RKO (cell line): ENCODE results near the gene RASA3.
"Not testable (repeated sequence)": the region's sequence is repeated elsewhere in the genome, so short reads cannot be mapped to it uniquely, and the experiment has no call there.

ENCODE experiments used
- DNase-seq: peaks from one replicate; pipeline ENCODE4 v3.0.0-alpha.2; 2016; ENCODE audit warnings: low spot score

Gene RASA3

DNA sequence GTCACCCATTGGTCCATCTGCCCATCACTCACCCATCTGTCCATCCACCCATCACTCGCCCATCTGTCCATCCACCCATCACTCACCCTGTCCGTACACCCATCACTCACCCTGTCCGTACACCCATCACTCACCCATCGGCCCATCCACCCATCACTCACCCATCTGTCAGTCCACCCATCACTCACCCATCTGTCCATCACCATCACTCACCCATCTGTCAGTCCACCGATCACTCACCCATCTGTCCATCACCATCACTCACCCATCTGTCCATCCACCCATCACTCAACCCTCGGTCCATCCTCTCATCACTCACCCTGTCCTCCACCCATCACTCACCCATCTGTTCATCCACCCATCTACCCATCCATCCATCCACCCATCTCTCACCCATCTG lies 143.6 kb downstream of the RASA3 start:
- DNase-seq, result not testable (repeated sequence)

DNA sequence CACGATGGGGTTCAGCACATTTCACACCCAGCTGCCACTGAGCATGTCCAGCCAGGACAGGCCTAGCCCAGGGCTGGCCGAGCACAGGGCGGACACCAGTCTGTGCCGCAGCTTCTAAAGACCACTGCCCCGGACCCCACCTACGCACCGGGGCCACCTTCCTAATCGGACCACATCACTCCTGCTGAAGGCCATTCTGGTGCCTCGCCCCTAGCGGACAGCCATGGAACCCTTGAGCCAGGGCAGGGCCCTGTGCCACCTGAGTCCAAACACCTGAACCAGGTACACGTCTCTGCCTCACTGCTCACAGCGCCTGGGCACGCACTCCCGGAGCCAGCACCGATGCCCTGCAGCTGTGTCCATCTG lies 150.1 kb downstream of the RASA3 start:
- DNase-seq, result no peak

DNA sequence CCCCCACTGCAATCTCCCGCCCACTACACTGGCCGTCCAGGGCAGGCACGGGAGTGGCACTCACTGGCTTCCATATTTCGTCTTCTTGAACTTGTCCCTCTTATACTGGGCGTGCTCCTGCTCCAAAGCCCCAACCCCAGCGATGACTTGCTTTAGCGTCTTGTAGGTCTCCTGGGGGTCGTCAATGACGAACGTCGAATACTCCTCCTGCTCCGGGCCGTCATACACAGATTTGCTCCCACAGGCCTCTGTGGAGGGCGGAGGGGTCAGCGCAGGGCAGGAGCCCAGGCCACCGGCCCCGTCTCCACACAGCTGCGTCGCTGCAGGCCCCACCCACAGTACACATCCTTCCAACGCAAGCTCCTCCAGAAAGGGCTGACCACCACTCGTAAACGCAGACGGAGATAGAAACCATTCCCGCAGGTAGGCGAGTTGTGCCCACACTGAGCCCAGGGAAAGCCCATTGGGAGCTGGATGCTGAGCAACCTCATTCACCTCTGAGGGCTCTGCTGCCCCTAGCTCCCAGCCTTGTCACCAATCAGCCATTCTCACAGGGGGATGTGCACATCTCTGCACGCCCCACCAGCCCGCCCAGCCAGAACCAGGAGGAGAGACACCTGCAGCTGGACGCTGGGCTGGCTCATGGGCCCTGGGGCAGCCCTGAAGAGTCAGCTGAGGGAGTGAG lies 150.7 kb downstream of the RASA3 start:
- DNase-seq, result no peak

DNA sequence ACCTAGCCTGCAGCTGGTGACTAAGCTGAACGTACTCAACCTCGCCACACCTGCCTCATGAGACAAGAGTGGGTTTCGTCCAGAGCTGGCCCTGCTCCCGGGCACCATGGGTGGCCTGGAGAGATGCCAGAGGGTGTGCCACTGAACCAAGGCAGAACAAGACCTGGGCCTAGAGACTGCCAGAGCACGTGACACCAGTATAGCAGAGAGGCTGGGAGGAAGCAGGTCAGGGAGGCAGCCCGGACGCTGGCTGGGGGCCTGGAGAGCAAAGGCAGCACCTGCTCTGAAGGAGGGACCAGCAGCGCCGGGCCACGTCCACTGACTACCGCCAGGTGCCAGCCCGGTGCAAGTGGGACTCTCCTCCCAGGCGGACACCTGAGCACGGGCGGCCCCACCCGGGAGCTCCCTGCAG lies 151.2 kb downstream of the RASA3 start:
- no peak for DNase-seq

DNA sequence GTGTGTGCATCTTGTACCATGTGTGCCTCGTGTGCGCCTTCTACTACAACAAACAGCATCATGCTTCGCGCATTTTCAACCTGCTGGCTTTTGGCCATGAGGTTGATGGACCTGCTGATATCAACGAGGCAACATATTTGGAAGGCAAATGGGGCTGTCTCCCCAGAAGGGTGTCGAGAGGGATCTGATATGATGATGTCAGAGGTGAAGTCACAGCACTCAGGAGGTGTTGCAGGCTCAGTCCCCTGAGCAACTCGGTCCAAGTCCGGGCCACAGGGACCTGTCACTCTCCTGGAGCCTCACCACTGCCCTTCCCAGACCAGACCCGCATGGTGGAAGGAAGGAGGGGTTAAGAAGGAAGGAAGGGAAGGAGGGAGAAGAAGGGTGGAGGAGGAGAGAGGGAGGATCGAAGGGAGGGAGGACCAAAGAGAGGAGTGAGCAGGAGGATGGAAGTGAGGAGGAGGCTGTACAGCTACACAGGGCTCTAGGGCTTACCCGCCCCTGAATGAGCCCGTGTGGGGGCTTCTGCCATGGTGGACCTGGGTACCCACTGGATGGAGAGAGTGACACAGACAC lies 151.8 kb downstream of the RASA3 start:
- no peak for DNase-seq

DNA sequence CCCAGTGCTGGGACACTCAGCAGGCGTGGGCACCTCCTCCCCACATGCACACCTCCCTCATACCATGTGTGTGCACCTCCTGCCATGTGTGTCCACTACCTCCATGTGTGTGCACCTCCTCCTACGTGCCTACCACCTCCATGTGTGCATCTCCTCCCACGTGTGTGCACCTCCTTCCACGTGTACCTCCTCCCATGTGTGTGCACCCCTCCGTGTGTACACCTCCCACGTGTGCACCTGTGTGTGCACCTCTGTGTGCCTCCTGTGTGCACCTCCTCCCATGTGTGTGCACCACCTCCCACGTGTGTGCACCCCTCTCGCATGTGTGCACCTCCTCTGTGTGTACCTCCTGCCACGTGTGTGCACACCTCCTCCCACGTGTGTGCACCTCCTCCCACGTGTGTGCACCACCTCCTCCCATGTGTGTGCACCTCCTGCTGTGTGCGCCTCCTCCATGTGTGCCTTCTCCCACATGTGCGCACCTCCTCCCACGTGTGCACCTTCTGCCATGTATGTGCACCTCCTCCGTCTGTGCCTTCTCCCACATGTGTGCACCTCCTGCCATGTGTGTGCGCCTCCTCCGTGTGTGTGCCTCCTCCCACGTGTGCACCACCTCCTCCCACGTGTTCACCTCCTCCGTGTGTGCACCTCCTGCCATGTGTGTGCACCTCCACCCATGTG lies 152.5 kb downstream of the RASA3 start:
- no peak for DNase-seq

DNA sequence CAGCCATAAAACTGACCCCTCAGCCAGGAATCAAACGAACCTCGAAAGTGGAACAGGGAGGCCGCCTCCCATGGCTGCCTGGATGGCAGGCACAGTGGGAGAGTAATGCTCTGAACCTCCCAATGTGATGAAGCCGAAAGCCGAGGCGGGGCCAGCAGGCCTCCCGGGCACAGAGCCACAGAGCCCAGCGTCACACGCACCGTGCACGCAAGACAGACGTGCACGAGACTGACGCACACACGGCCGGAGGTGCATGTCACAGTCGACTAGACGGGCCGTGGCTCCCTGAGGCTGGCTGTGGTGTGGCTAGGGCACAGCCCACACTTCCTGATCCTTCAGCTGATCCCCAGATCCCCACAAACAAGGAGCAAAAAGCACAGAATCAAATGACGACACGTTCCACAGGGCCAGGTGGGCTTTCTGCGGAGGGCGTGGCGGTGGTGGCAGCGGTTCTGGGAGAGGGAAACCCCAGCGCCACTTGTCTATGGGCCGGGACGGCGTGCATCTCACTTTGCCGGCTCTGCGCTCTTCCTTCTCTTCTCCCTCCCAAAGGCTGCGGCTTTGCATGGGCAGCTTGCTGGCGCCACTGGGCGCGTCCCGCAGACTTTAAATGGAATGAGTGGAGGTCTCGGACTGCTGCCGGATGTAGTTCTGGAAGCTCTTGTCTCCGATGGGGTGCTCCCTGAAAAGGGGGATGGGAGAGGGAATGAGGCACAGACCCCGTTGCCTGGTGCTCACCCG lies 153.5 kb downstream of the RASA3 start:
- DNase-seq, result no peak

DNA sequence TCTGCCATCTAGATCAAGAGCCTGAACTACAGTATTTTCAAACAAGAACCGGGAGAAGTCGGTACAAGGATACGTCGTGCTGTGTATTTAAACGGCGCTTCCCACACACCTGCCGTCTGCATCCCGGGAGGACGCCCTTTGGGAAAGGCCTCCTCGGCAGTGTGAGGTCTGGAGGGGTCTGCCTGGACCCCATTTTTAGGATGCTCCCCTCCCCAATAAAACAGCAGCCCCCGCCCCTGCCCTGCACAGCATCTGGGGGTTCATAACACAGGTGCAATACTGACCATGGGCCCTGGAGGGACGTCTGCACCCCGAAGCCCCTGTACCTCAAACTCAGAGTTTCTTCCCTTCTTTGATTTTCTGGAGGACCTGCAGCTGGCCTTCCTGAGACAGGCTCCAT lies 154.4 kb downstream of the RASA3 start:
- DNase-seq, result no peak

DNA sequence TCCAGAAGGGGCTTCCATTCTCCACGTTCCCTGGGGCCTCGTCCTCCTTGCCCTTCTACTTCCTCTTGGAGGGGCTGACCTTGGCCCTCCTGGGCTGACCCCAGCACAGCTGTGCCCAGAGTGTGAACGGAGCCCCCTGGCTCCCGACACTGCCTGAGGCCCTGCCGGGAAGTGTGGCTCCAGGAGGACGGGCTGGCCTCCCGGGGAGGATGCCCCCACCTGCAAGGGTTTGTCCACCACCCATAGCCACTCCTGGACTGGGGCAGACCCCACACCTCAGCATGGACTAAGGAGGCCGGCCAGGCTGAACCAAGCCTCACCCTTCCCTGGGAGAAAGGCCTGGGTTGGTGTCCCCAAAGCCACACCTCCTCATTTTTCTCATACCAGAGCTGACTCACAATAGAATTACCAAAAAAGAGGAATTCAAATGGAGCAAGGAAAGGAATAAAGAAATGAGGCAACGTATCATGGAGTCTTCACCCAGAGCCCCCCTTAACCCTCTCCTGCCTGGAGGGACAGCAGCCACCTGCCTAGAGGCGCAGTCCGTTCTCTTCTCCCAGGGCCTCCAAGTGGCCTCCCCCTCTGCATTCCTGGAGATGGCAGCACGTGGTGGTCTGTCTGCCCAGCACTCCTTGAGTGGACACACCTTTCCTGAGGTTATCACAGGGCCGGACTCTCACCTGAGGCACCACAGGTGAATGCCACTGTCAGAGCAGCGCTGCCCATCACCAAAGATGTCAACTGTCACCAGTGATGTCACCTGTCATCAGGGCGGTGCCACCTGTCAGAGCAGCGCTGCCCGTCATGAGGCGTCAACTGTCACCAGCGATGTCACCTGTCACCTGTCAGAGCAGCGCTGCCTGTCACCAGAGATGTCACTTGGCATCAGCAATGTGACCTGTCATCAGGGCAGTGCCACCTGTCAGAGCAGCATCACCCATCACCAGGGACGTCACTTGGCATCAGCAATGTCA lies 155.4 kb downstream of the RASA3 start:
- DNase-seq, result no peak

DNA sequence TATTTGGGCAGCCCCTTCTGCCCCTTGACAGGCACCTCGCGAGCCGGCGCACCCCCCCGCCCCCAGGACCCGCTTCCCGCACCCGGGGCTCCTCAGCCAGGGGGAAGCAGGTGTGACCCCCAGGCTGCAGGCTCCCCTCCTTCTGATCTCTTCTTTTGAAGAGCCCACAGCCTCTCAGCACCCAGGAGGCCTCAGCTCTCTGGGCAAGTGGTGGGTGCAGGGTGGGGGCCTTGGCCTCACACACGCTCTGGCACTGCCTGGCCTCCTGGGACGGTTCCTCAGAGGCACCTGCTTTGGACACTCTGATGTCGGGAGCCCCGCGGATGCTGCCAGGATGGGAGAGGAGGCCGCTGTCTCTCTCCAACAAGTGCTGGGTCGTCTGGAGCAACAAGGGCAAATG lies 157.0 kb downstream of the RASA3 start:
- no peak for DNase-seq

DNA sequence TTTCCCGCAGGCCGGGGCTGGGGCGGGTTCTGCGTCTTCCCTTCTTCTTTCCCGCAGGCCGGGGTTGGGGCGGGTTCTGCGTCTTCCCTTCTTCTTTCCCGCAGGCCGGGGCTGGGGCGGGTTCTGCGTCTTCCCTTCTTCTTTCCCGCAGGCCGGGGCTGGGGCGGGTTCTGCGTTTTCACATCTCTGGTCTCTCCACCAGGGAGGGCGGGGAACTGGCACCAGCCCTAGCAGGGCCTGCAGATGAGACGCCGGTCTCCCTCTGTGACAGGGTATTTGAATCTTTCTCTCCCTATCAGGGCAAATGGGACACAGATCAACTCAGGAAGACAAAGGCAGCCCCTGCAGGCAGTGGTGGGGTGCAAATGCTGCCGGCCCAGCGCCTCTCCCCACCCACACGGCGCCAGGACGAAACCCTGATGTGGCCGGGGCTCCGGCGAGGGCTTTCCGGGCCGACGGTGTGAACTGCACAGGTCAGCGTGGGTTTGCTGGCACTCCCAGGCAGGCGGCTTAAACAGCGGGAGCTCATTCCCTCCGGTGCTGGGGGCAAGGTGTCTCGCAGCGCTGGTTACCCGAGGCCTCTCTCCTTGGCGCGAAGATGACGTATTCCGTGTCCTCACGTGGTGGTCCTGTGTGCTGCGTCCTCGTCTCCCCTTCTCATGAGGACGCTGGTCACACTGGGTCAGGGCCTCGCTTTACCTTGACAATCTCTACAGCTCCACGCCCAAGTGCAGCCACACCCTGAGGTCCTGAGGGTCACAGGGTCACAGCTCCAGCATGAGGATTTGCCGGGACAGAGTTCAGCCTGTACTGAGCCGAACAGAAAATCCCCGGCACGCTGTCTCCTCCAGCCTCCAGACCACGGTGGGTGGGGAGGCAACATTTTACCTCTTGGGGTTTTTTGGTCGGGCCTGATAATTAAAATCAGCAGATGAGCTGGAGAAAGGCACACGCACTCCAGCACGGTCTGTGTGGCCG lies 157.8 kb downstream of the RASA3 start:
- DNase-seq, result no peak

DNA sequence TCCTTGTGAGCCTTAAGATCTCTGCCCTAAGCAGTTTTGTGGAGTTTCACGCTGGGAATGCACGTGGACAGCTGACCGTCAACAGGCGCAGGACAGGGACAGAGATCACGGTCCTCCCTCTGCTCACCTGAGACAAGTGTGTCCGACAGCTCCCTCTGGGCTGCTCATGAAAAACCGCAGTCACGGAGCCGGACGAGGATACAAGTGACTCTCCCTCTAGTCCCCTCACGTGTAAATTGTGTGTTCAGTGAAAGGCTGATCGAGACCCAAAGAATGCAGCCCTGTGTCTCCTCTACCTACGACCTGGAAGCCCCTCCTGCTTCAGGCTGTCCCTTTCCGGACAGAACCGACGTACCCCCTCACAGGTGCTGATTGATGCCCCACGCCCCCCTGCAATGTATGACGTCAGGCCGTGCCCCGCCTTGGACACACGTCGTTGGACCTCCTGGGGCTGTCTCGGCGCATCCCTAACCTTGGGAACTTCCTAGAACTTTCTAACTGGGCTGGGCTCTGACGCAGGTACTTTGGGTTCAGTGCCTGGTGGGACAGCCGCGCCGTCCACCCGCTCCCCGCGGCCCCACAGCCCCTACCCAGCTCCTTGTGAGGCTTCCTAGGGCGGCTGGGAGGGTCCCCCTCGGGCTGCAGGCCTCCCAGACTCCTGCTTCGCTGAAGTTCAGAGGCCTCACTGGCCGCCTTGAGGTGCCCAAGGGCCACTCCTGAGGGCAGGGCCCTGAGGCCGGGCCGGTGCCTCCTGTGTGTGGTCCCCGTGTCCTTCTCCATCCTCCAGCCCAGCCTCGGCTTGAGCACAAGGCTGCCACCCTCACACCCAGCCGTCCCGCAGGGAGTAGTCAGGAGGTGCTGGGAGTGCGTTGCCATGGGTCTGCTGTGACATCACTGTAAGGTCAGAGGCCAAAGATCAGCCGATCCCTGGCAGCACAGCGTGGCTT lies 158.9 kb downstream of the RASA3 start, which contains the start of gene C13orf46:
Gene C13orf46, minus strand, starts transcription at position 859 of the 947 bp plus-strand sequence. Its CDS starts 79 bp downstream, at position 780.
- DNase-seq, result no peak

DNA sequence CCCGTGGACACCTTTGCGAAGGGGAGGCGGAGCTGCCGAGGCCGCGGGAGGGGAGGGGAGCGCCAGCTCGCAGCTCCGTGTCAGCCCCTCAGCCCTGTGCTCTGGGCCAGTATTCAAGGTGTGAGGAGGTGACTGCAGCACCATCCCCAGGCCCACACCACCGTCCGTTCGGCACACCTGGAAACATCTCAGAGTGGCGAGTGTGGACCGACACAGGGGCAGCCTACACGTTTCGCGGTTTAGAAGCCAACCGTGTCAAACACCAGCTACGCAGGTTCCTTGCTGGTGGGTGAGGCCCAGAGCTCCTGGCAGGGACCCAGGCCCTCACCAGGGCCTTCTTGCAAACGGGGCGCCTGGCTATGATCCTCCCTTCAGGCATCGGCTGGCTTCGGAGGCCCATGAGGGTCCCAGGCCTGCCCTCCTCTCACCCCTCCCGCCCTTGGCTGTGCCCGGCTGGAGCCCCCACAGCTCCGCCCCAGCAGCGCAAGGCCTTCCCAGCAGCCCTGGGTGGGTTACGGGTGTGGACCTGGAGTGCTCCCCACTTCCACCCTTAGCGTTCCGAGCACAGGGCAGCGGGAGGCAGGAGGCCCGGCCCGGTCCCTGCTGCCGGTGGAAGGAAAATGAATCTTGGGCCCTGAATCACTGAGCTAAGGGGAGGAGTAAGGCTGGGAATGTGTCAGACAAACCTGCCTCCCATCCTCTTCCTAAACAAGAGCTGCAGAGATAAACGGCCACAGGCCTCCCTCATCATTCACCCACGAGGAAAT lies 159.8 kb downstream of the RASA3 start:
- DNase-seq, result no peak

DNA sequence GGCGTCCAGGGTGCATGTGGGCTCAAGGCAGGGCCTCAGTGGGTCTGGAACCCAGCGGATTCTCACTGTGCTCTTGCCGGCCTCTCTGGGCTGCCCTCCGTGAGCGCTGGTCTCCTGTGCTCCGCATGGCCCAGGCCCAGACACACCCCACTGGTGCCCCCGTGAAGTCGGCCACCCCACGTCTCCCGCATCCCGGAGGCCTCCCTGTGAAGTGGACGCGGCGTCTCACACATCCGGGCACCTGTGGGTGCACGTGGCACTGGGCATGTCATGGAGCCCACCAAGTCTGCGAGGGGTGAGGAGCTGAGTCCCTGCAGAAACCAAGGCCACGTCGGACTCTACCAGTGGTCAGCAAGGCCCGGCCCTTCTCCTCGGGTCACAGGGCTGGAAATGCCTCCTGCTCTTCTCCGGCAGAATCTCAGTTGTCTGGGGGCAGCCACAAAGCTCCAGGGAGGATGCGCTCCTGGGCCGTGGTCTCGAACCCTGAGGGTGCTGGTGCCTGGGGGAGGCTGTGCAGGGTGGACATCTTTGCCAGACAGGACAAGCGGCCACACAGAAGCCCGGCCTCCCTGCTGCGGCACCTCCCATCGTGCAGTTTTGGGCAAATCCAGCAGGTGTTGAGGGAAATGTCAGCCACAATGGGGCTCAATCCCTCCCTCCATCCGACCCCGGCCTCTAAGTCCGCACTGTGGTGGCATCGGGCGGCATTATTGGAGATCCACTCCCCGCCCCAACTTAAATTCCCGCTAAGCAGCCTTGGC lies 160.8 kb downstream of the RASA3 start:
- DNase-seq, result no peak

DNA sequence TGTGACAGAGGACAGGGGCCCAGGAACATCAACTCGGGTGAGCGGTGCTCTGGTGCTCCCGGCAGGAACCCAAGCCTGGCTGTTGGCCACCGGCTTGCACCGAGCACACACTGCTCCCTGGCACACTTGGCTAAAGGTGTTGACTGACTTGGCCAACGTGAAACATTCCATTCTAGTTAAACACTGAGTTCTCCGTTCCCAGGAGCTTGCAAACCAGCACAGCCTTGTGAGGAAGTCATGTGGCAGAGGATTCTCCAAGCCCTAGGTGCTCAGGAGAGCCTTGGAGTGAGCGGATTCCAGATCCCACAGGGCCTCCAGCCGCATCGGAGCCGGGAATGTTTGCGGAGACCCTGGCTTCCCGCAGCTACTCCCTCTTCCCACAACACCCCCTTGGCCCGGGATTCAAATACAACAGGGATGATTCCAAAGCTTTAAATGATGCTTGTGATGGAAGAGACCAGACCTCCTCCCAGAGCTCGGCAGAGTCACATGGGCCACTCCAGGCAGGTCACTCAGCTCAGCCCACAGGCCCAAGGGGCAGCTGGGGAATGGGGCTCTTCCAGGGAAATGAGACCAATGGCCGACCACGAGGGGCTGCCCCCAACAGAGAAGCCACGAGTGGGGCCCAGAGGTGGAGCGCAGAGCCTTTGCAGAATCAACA lies 161.5 kb downstream of the RASA3 start:
- DNase-seq, result no peak

DNA sequence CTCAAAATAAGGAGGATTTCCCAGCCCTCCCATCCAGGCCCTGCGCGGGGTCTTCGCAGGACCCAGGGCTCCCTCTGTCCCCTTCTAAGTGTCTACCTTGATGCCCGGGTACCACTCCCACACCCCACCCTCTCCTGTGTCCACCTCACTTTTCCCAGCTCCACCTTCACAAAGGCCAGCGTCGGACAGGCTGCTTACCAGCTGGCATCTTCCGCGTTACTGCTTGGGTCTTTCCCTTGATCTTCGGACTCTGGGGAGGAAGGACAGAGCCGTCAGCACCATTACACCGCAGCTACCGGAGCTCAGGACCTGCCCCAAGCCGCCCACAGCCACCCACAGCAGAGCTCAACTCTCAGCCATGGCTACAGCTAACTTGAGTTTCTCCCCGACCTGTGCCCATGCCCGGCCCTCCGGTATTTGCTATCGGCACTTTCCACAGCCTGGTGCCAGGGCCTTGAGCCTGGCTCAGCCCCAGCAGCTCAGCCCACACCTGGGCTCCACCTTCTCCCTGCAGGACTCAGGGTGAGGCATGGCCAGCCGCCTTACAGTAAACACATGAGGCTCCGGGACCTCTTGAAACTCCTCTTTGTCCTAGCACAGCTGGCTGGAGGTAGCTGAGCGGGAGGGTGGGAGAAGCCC lies 162.3 kb downstream of the RASA3 start:
- DNase-seq, result no peak
